Measurements from ENCODE around the gene LRRC4B.
"Not testable (repeated sequence)": the region's sequence is repeated elsewhere in the genome, so short reads cannot be mapped to it uniquely, and the experiment has no call there.

Gene LRRC4B

GRCh38 chr19:50551715-50552187 lies 16.5 kb downstream of the LRRC4B start:
- DNase-seq: no peak

- DNase-seq: no peak
Measured at GRCh38 chr19:50551034-50551714, 17.1 kb downstream of the LRRC4B start.

- DNase-seq: no peak
Measured at GRCh38 chr19:50550594-50550966, 17.7 kb downstream of the LRRC4B start.

- DNase-seq: no peak
Measured at GRCh38 chr19:50549927-50550593, 18.2 kb downstream of the LRRC4B start.

GRCh38 chr19:50549059-50549926 lies 18.9 kb downstream of the LRRC4B start:
- no peak for DNase-seq

- no peak for DNase-seq
Measured at GRCh38 chr19:50548191-50549058, 19.8 kb downstream of the LRRC4B start.

GRCh38 chr19:50547385-50548190 lies 20.6 kb downstream of the LRRC4B start:
- no peak for DNase-seq

GRCh38 chr19:50546527-50547221 lies 21.6 kb downstream of the LRRC4B start:
- no peak for DNase-seq

GRCh38 chr19:50542943-50543342 lies 25.3 kb downstream of the LRRC4B start:
- DNase-seq: no peak

- peak; percentile 37 for DNase-seq
Measured at GRCh38 chr19:50537769-50538230, 30.4 kb downstream of the LRRC4B start.

GRCh38 chr19:50537306-50537685 lies 30.9 kb downstream of the LRRC4B start:
- no peak for DNase-seq

- no peak for DNase-seq
Measured at GRCh38 chr19:50536662-50537305, 31.5 kb downstream of the LRRC4B start.

GRCh38 chr19:50535672-50536187 lies 32.5 kb downstream of the LRRC4B start:
- DNase-seq: no peak

- DNase-seq: no peak
Measured at GRCh38 chr19:50534478-50534877, 33.8 kb downstream of the LRRC4B start.

- no peak for DNase-seq
Measured at GRCh38 chr19:50532952-50533351, 35.3 kb downstream of the LRRC4B start.

GRCh38 chr19:50531171-50531612 lies 37.0 kb downstream of the LRRC4B start:
- DNase-seq: no peak

- not testable (repeated sequence) for DNase-seq
Measured at GRCh38 chr19:50528052-50528451, 40.2 kb downstream of the LRRC4B start.

- no peak for DNase-seq
Measured at GRCh38 chr19:50522881-50523280, 45.4 kb downstream of the LRRC4B start.

GRCh38 chr19:50520822-50521465 lies 47.3 kb downstream of the LRRC4B start:
- DNase-seq: no peak
